Activated CD8-positive, alpha-beta T cell treated with anti-CD3 and anti-CD28 coated beads for 36 hours (primary cell): ENCODE measurements around the gene UQCC3. TPM values are rescaled to one million over a fixed set of nuclear protein-coding genes. Genes with fewer than 3 reads are reported as not detected.

Experiments used
- ATAC-seq: fragments of 200-7000 bp; cut with Tn5 transposase; one replicate; pipeline ENCODE4 v1.10.0; 2021; ENCODE audit warnings: mild to moderate bottlenecking, moderate library complexity
- CTCF ChIA-PET: fragments of 350-600 bp; sonication (Branson Sonifier 250); formaldehyde crosslinking; loops from one replicate; lab custom pipeline; 2021; ENCODE audit warnings: antibody characterized with exemption; lab: Charles Lee
- POLR2A ChIA-PET: fragments of 350-600 bp; sonication (Branson Sonifier 250); formaldehyde crosslinking; loops from one replicate; lab custom pipeline; 2021; ENCODE audit warnings: antibody characterized with exemption; lab: Charles Lee
- DNase-seq: peaks from one replicate; pipeline ENCODE4 v3.0.0-alpha.2; 2020
- H3K27ac Mint-ChIP-seq: one replicate; pipeline ENCODE4 v1.8.0; 2021; ENCODE audit warnings: mild to moderate bottlenecking, mixed read lengths
- H3K27me3 Mint-ChIP-seq: one replicate; pipeline ENCODE4 v1.8.0; 2021; ENCODE audit warnings: mixed read lengths
- H3K36me3 Mint-ChIP-seq: one replicate; pipeline ENCODE4 v1.8.0; 2021; ENCODE audit warnings: low read depth, mixed read lengths
- H3K4me1 Mint-ChIP-seq: one replicate; pipeline ENCODE4 v1.8.0; 2021; ENCODE audit warnings: low read depth, mixed read lengths
- H3K4me3 Mint-ChIP-seq: one replicate; pipeline ENCODE4 v1.8.0; 2021; ENCODE audit warnings: mild to moderate bottlenecking, moderate library complexity, mixed read lengths
- H3K9me3 Mint-ChIP-seq: one replicate; pipeline ENCODE4 v1.8.0; 2021; ENCODE audit warnings: mixed read lengths
- CTCF ChIP-seq: fragments of 200-600 bp; IDR thresholded peaks from one replicate; pipeline ENCODE4 v1.8.0; 2022; ENCODE audit warnings: antibody characterized with exemption, mild to moderate bottlenecking
- intact Hi-C: fragments of 100-400 bp; cut with micrococcal nuclease; formaldehyde crosslinking; loops from one replicate; pipeline ENCODE4 v1.10.0; 2022
- total RNA-seq, 2 experiments: library from RNA; stranded (reverse); gene quantifications; one replicate each; pipeline ENCODE4 v1.2.3, GENCODE V29; 2021

UQCC3 gene
- total RNA-seq, 2 experiments from 2014 or later = 4.7 TPM

GRCh38 chr11:62644220-62644619, 27.3 kb upstream of the UQCC3 start:
- ATAC-seq = no peak
- peaks cover 47% of the 10 kb centered on the region for H3K36me3 Mint-ChIP-seq
- ChIA-PET POLR2A (interaction anchor here (1.4 to 13.3 kb wide), 6 partner anchors 15 to 211 kb away, joined by 3 to 263 read pairs (median 10); partner anchors contain the start of genes B3GAT3, C11orf98, CSKMT and LBHD1), CTCF (interaction anchor here (0.7 kb wide), 1 partner anchor 52 kb away, joined by 3 read pairs; no protein-coding TSS in a partner anchor)
- intact Hi-C loops = no loop called here
- H3K9me3 Mint-ChIP-seq = no peaks in the 10 kb centered on the region
- peak overlapping the region; percentile 53 for H3K4me3 Mint-ChIP-seq
- TF ChIP-seq CTCF = no peak
- peaks cover 39% of the 10 kb centered on the region for H3K4me1 Mint-ChIP-seq
- H3K27me3 Mint-ChIP-seq = no peaks in the 10 kb centered on the region
- no peak for DNase-seq
- H3K27ac Mint-ChIP-seq = peak overlapping the region; percentile 47

GRCh38 chr11:62645671-62645945, 25.9 kb upstream of the UQCC3 start:
- Mint-ChIP-seq H3K27me3 (no peaks in the 10 kb centered on the region), H3K36me3 (peaks cover 41% of the 10 kb centered on the region), H3K4me3 (peak overlapping the region; percentile 100), H3K27ac (peak overlapping the region; percentile 99), H3K4me1 (peaks cover 31% of the 10 kb centered on the region), H3K9me3 (no peaks in the 10 kb centered on the region)
- DNase-seq (peak; percentile 18), ATAC-seq (no peak)
- ChIA-PET CTCF (no interaction called here), POLR2A (interaction anchor here (0.8 to 13.3 kb wide), 14 partner anchors 10 to 210 kb away, joined by 3 to 263 read pairs (median 6); partner anchors contain the start of genes B3GAT3, C11orf98, CSKMT and LBHD1)
- TF ChIP-seq CTCF = no peak
- intact Hi-C loops = loop anchor here (5.0 kb wide), 1 partner anchor 33 kb away; the partner anchor contains the start of genes EML3 and ROM1

- Mint-ChIP-seq H3K27ac (peak within 1 kb of the TSS; percentile 99), H3K9me3 (no peaks in the 10 kb centered on the region), H3K4me1 (peaks cover 30% of the 10 kb centered on the region), H3K27me3 (no peaks in the 10 kb centered on the region), H3K4me3 (peak within 1 kb of the TSS; percentile 100), H3K36me3 (peaks cover 40% of the 10 kb centered on the region)
- intact Hi-C loops = loop anchor here (5.0 kb wide), 1 partner anchor 34 kb away; the partner anchor contains the start of genes EML3 and ROM1
- CTCF ChIA-PET = interaction anchor here (0.8 to 1.6 kb wide), 3 partner anchors 35 to 108 kb away, joined by 3 to 4 read pairs (median 3); partner anchors contain the start of gene ZBTB3
- peak; percentile 100 for DNase-seq
- POLR2A ChIA-PET = interaction anchor here (0.8 to 13.3 kb wide), 15 partner anchors 9 to 209 kb away, joined by 3 to 263 read pairs (median 6); partner anchors contain the start of genes B3GAT3, C11orf98, CSKMT and LBHD1
- ATAC-seq = peak; percentile 98
- TF ChIP-seq CTCF = no peak
Observed at GRCh38 chr11:62645946-62646824, 25.3 kb upstream of the UQCC3 start, which contains the start of gene GANAB. Gene GANAB, minus strand, starts transcription at chr11:62646613. Its CDS starts 14 bp downstream, at chr11:62646599.

DNA sequence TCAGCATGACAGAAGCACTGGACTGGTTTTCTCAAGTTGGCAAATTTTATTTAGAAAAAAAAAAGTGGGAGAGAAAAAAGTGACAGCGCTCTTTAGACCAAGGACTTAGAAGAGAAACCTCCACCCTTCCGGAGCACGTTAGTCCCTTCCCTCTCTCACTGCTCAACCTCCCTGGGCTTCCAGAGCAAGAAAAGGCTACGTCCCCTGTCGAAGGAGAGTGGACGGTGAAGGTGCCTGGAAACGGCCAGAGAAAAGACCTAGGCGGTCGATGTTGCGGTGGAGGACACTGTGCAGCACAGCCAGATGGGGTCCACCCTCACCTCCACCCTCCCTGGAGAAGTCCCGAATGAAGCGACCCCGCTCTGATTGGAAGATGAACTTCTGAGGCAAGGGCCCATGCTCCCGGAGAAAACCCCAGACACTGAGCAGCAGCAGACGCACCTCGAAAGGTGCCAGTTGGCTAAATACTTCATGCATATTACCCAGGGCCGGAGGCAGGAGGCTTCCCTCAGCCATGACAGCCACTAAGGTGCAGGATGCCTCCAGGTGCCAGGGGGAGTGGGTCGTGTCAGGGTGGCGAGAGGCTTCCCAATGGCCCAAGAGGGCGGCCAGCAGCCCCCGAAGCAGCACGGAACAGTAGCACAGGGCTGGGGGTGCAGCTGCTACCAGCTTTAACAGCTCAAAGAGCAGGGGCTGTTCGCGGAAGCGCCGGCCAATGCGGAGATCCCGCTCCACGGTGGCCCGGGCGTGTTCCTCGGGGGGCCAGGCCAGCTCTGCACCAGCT, 24.5 kb upstream of the UQCC3 start:
- peak overlapping the region; percentile 100 for H3K4me3 Mint-ChIP-seq

More for the DNA sequence above, 24.5 kb upstream of the UQCC3 start:
- Mint-ChIP-seq H3K4me1 (peaks cover 30% of the 10 kb centered on the region), H3K36me3 (peaks cover 39% of the 10 kb centered on the region), H3K27ac (peak overlapping the region; percentile 99), H3K9me3 (no peaks in the 10 kb centered on the region), H3K27me3 (no peaks in the 10 kb centered on the region)
- no peak for ATAC-seq
- intact Hi-C loops = loop anchor here (5.0 kb wide), 1 partner anchor 35 kb away; the partner anchor contains the start of genes EML3 and ROM1
- CTCF ChIA-PET = interaction anchor here (1.1 to 1.6 kb wide), 3 partner anchors 47 to 222 kb away, joined by 3 to 4 read pairs (median 3); partner anchors contain the start of gene ZBTB3
- no peak for DNase-seq
- no peak for TF ChIP-seq CTCF
- POLR2A ChIA-PET = interaction anchor here (1.4 to 13.3 kb wide), 10 partner anchors 8 to 208 kb away, joined by 4 to 263 read pairs (median 7); partner anchors contain the start of genes B3GAT3, C11orf98, CSKMT and LBHD1
